K562 (cell line): Measurements from ENCODE around the gene ADIPOQ. TPM values are rescaled to one million over a fixed set of nuclear protein-coding genes. Genes with fewer than 3 reads are reported as not detected.
A peak's percentile ranks its signal among the peaks of the same experiment; 100 is the strongest.

Experiments
- DDX20 ChIP-seq: fragments of 450-650 bp; IDR thresholded peaks from 2 replicates; pipeline ENCODE4 v1.6.1; 2016; ENCODE audit warnings: missing genetic modification characterization, low read depth, mild to moderate bottlenecking, missing compliant biosample characterization, moderate library complexity
- DPF2 ChIP-seq: fragments of 450-650 bp; IDR thresholded peaks from 2 replicates; pipeline ENCODE4 v1.6.1; 2016
- ELF2 ChIP-seq: fragments of 250-450 bp; sonication (Bioruptor Pico); IDR thresholded peaks from 2 replicates; pipeline ENCODE4 v1.5.0; 2021; ENCODE audit warnings: mild to moderate bottlenecking
- GATAD2A ChIP-seq: fragments of 450-650 bp; IDR thresholded peaks from 2 replicates; pipeline ENCODE4 v1.6.1; 2017
- ID3 ChIP-seq, 2 experiments: fragments of 250-450 bp in 1 of 2; fragments of 450-650 bp in 1 of 2; sonication (Bioruptor Pico) in 1 of 2; IDR thresholded peaks; 2 replicates each; pipeline versions ENCODE4 v1.6.1 to v1.8.0; 2016 to 2021; ENCODE audit warnings: mild to moderate bottlenecking in 2 of 2, moderate library complexity in 2 of 2, missing compliant biosample characterization in 1 of 2, missing genetic modification characterization in 1 of 2
- JUND ChIP-seq, 2 experiments: IDR thresholded peaks; 2 replicates in 1 of 2; 3 replicates in 1 of 2; pipeline ENCODE4 v1.6.1; 2011; ENCODE audit warnings: borderline replicate concordance in 2 of 2, low read depth in 2 of 2, low read length in 2 of 2, improper control_type of control experiment in 1 of 2, missing biosample characterization in 1 of 2, missing genetic modification characterization in 1 of 2, missing genetic modification reagents in 1 of 2
- KDM1A ChIP-seq, 2 experiments: fragments of 450-650 bp; IDR thresholded peaks; 2 replicates each; pipeline ENCODE4 v1.6.1; 2016; ENCODE audit warnings: mild to moderate bottlenecking in 2 of 2
- LARP7 ChIP-seq: fragments of 450-650 bp; IDR thresholded peaks from 2 replicates; pipeline ENCODE4 v1.6.1; 2016
- MEF2D ChIP-seq: conservative IDR thresholded peaks from 2 replicates; pipeline ENCODE4 v1.6.1; 2016; ENCODE audit warnings: low read depth, missing genetic modification characterization, missing compliant biosample characterization
- NCOR1 ChIP-seq: fragments of 450-650 bp; IDR thresholded peaks from 2 replicates; pipeline ENCODE4 v1.6.1; 2016; ENCODE audit warnings: mild to moderate bottlenecking, moderate library complexity
- POLR2G ChIP-seq: fragments of 200-400 bp; formaldehyde crosslinking; IDR thresholded peaks from 2 replicates; pipeline ENCODE4 v1.6.1; 2017; ENCODE audit warnings: low read depth, mild to moderate bottlenecking, antibody characterized with exemption, low read length, moderate library complexity
- SAFB2 ChIP-seq: fragments of 200-400 bp; formaldehyde crosslinking; IDR thresholded peaks from 2 replicates; pipeline ENCODE4 v1.6.1; 2018; ENCODE audit warnings: borderline replicate concordance, low read length, low read depth, moderate library complexity; ENCODE audit not compliant: severe bottlenecking
- SMARCE1 ChIP-seq: fragments of 450-650 bp; IDR thresholded peaks from 2 replicates; pipeline ENCODE4 v1.7.1; 2016; ENCODE audit warnings: mild to moderate bottlenecking
- TEAD1 ChIP-seq, 2 experiments: fragments of 450-650 bp in 1 of 2; sonication (generic) in 1 of 2; formaldehyde crosslinking; IDR thresholded peaks; 2 replicates each; pipeline versions ENCODE4 v1.4.0 to v1.8.0; 2020 to 2022; ENCODE audit warnings: mild to moderate bottlenecking in 2 of 2, missing genetic modification reagents in 1 of 2
- TSHZ1 ChIP-seq: fragments of 250-450 bp; sonication (Bioruptor Pico); IDR thresholded peaks from 2 replicates; pipeline ENCODE4 v1.4.0; 2020; ENCODE audit warnings: mild to moderate bottlenecking, moderate library complexity
- ZNF445 ChIP-seq: fragments of 250-450 bp; sonication (Bioruptor Pico); IDR thresholded peaks from 2 replicates; pipeline ENCODE4 v1.4.0; 2020; ENCODE audit warnings: low read depth, mild to moderate bottlenecking, moderate library complexity
- ZNF589 ChIP-seq: fragments of 200-800 bp; sonication (Bioruptor generic); IDR thresholded peaks from 2 replicates; pipeline ENCODE4 v1.6.1; 2016; ENCODE audit warnings: low read depth, missing genetic modification characterization, missing compliant biosample characterization
- polyA plus RNA-seq, 8 experiments: library from polyadenylated mRNA; depleted of rRNA in 4 of 8; stranded (reverse) in 5 of 8; unstranded in 3 of 8; fragments of >200 nt; fragmentation: Nextera tagmentation in 2 of 8; fragmentation: Illumina TruSeq in 1 of 8; extraction: Ambion mirVana in 2 of 8; extraction: Trizol in 1 of 8; gene quantifications; 2 replicates each; pipeline versions ENCODE4 v1.2.1 to v1.2.3, GENCODE V29; 2011 to 2014; ENCODE audit warnings: inconsistent platforms in 1 of 8, missing spikeins in 1 of 8
- total RNA-seq, 7 experiments: library from RNA; depleted of rRNA in 6 of 7; stranded (reverse); fragments of >200 nt in 6 of 7; fragmentation: Illumina TruSeq in 2 of 7; extraction: Trizol in 2 of 7; gene quantifications; 2 replicates each; pipeline versions ENCODE4 v1.2.1 to v1.2.3, GENCODE V29; 2011 to 2021; ENCODE audit warnings: low replicate concordance in 1 of 7
- TF ChIP-seq, protein P1 (sequence below), 2 experiments: IDR thresholded peaks; 2 replicates each; pipeline ENCODE4 v1.6.1; 2011; ENCODE audit warnings: borderline replicate concordance in 1 of 2, control low read depth in 1 of 2, low read depth in 1 of 2, low read length in 1 of 2, mild to moderate bottlenecking in 1 of 2, mixed read lengths in 1 of 2, moderate library complexity in 1 of 2; ENCODE audit not compliant: insufficient read depth in 1 of 2, insufficient read length in 1 of 2, poor library complexity in 1 of 2, severe bottlenecking in 1 of 2; ENCODE audit errors: extremely low read depth in 1 of 2

Gene ADIPOQ
- total and polyA plus RNA-seq, 9 of the 15 experiments (the other 6 are each of a cell fraction or from before 2014, with no cell fraction given) = 0.01 to 0.04 (median 0.03) TPM; not detected in 4

GRCh38 chr3:186870421-186871201 is 28.1 kb downstream of the ADIPOQ start (continued):
- TF ChIP-seq JUND (IDR thresholded peaks at IDR 0.05; ENCODE audit: borderline replicate concordance, low read depth, low read length) = peak; percentile 12; the same call in 1 of the 2 replicates
- peak; percentile 47; the same call in 1 of the 3 replicates for TF ChIP-seq JUND (tag; IDR thresholded peaks at IDR 0.05; ENCODE audit: borderline replicate concordance, low read depth, low read length)
- TF ChIP-seq NCOR1 = peak; percentile 73
- TF ChIP-seq ZNF589 (CRISPR knock-in tag) = peak; percentile 17; the same call in 1 of the 2 replicates
- 0 out of 2 replicates have a peak, but pooled peaks have one; percentile 7 for TF ChIP-seq POLR2G
- TF ChIP-seq SAFB2 = no peak
- TF ChIP-seq SMARCE1 = peak; percentile 56
- TF ChIP-seq LARP7 = no peak
- 0 out of 4 replicates have a peak, but pooled peaks of 1 of the 2 experiments have one; percentile 29 for TF ChIP-seq TEAD1 (CRISPR knock-in tag; IDR thresholded peaks at IDR 0.05)
- no peak for TF ChIP-seq ELF2
- no peak for TF ChIP-seq ID3 (CRISPR knock-in tag; IDR thresholded peaks at IDR 0.05)
- peak; percentile 93; the same call in 1 of the 2 replicates for TF ChIP-seq ID3 (tag; IDR thresholded peaks at IDR 0.05)
- TF ChIP-seq GATAD2A = 0 out of 2 replicates have a peak, but pooled peaks have one; percentile 48
- peak; percentile 34; the same call in 1 of the 2 replicates for TF ChIP-seq TSHZ1
- TF ChIP-seq, protein P1, sequence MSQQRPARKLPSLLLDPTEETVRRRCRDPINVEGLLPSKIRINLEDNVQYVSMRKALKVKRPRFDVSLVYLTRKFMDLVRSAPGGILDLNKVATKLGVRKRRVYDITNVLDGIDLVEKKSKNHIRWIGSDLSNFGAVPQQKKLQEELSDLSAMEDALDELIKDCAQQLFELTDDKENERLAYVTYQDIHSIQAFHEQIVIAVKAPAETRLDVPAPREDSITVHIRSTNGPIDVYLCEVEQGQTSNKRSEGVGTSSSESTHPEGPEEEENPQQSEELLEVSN (IDR thresholded peaks at IDR 0.05; ENCODE audit: borderline replicate concordance in 1 of 2, extremely low read depth in 1 of 2, insufficient read depth in 1 of 2, insufficient read length in 1 of 2, low read depth in 1 of 2, low read length in 1 of 2, poor library complexity in 1 of 2, severe bottlenecking in 1 of 2) = no peak
- TF ChIP-seq DDX20 (tag) = peak; percentile 47
- TF ChIP-seq KDM1A (IDR thresholded peaks at IDR 0.05) = peak; percentile 61 to 68; a peak in 3 of 4 replicates
- TF ChIP-seq DPF2 = peak; percentile 80
- peak; percentile 73 for TF ChIP-seq MEF2D (tag)
- TF ChIP-seq ZNF445 (CRISPR knock-in tag) = no peak
